SK-N-MC (cell line): Measurements from ENCODE around the gene SCLT1.

Source experiments
- DNase-seq: peaks from one replicate; pipeline ENCODE4 v3.0.0-alpha.2; 2011; ENCODE audit warnings: low read depth, low spot score
- H3K27ac ChIP-seq: fragments of 200-600 bp; sonication (generic); 2 replicates; pipeline ENCODE4 v1.5.1; 2016; ENCODE audit warnings: mixed run types
- H3K36me3 ChIP-seq: fragments of 200-600 bp; sonication (generic); 2 replicates; pipeline ENCODE4 v1.6.1; 2017; ENCODE audit warnings: antibody characterized with exemption, low read length, mixed read lengths; ENCODE audit not compliant: insufficient read depth
- H3K4me3 ChIP-seq: fragments of 200-600 bp; sonication (generic); 2 replicates; pipeline ENCODE4 v1.5.1; 2016
- H3K9ac ChIP-seq: fragments of 200-600 bp; sonication (generic); 2 replicates; pipeline ENCODE4 v1.8.0; 2017; ENCODE audit warnings: mixed run types, mixed read lengths; ENCODE audit not compliant: insufficient read length
- H3K9me3 ChIP-seq: fragments of 200-600 bp; sonication (generic); 2 replicates; pipeline ENCODE4 v1.6.1; 2017; ENCODE audit warnings: low read depth, mild to moderate bottlenecking, antibody characterized with exemption, low read length, moderate library complexity, mixed read lengths
- EZH2 ChIP-seq: fragments of 200-600 bp; sonication (generic); IDR thresholded peaks from one replicate; pipeline ENCODE4 v1.6.1; 2017; ENCODE audit warnings: antibody characterized with exemption
- FOXP2 ChIP-seq: optimal IDR thresholded peaks from 2 replicates; pipeline ENCODE3; 2011; ENCODE audit warnings: mild to moderate bottlenecking, moderate library complexity; ENCODE audit not compliant: insufficient read depth; ENCODE audit errors: extremely low read length, control extremely low read depth
- POLR2AphosphoS5 ChIP-seq: IDR thresholded peaks from 2 replicates; pipeline ENCODE4 v1.6.1; 2012; ENCODE audit warnings: mild to moderate bottlenecking, low read depth, low read length, borderline replicate concordance

Gene SCLT1

GRCh38 chr4:128904821-128905220 is 188.5 kb downstream of the SCLT1 start:
- H3K9me3 ChIP-seq = no peaks in the 10 kb centered on the region
- H3K27ac ChIP-seq = no peak overlapping the region
- TF ChIP-seq EZH2 (no peak), FOXP2 (no peak)
- DNase-seq = no peak
- no peak overlapping the region for H3K4me3 ChIP-seq
- H3K9ac ChIP-seq = no peak overlapping the region
- no peaks in the 10 kb centered on the region for H3K36me3 ChIP-seq

- no peak for DNase-seq
- Histone ChIP-seq H3K27ac (no peak overlapping the region), H3K4me3 (no peak overlapping the region), H3K9me3 (no peaks in the 10 kb centered on the region), H3K9ac (no peak overlapping the region), H3K36me3 (no peaks in the 10 kb centered on the region)
- TF ChIP-seq FOXP2 = no peak
- TF ChIP-seq EZH2 = no peak
- TF ChIP-seq POLR2AphosphoS5 = no peak
Observed at GRCh38 chr4:128880662-128881061, 212.7 kb downstream of the SCLT1 start.

GRCh38 chr4:128879971-128880370 is 213.4 kb downstream of the SCLT1 start:
- H3K4me3 ChIP-seq = no peak overlapping the region
- H3K36me3 ChIP-seq = no peaks in the 10 kb centered on the region
- DNase-seq = no peak
- no peaks in the 10 kb centered on the region for H3K9me3 ChIP-seq
- no peak overlapping the region for H3K27ac ChIP-seq
- H3K9ac ChIP-seq = no peak overlapping the region
- no peak for TF ChIP-seq EZH2
- TF ChIP-seq FOXP2 = no peak
- TF ChIP-seq POLR2AphosphoS5 = no peak

DNA sequence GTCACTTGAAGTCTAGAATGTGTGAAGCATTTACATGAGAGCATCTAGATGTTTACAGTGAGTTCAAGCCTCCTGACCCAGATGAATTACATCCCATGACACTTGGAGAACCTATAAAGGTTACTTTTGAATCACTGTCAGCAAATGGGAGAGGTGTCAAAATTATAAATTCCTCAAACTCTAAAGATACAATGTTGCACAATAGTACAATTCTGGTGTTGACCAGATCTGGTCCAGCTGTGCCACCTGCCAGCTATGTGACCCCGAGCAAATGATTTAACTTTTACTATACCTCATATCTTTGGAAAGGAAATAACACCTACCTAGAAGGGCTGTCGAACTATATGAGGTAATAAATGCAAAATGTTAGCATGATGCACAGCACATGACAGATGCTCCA is 214.1 kb downstream of the SCLT1 start:
- Histone ChIP-seq H3K4me3 (no peak overlapping the region), H3K9ac (no peak overlapping the region), H3K27ac (no peak overlapping the region), H3K9me3 (no peaks in the 10 kb centered on the region), H3K36me3 (no peaks in the 10 kb centered on the region)
- DNase-seq = no peak
- no peak for TF ChIP-seq EZH2
- TF ChIP-seq FOXP2 = no peak
- no peak for TF ChIP-seq POLR2AphosphoS5

DNA sequence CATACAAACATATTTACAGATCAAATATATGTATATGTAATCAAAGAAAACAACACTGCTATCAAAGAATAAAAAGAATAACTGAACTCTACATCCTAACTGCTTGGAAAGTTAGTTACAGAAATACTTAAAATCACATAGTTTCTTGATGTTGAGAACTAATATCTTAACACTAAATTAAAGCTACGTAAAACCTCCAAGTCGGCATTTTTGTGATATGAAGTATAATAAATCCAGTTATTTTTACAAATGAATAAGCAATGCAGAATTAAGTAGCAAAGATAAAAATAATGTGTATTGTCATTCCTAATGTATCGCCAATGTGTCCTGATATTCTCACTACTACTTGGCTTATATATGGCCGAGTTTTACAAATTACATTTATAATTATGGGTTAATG is 215.4 kb downstream of the SCLT1 start:
- TF ChIP-seq POLR2AphosphoS5 = no peak
- Histone ChIP-seq H3K27ac (no peak overlapping the region), H3K36me3 (no peaks in the 10 kb centered on the region), H3K9me3 (no peaks in the 10 kb centered on the region), H3K4me3 (no peak overlapping the region), H3K9ac (no peak overlapping the region)
- DNase-seq = no peak

- TF ChIP-seq EZH2 (no peak), POLR2AphosphoS5 (no peak), FOXP2 (no peak)
Observed at GRCh38 chr4:128876200-128876599, 217.1 kb downstream of the SCLT1 start.

DNA sequence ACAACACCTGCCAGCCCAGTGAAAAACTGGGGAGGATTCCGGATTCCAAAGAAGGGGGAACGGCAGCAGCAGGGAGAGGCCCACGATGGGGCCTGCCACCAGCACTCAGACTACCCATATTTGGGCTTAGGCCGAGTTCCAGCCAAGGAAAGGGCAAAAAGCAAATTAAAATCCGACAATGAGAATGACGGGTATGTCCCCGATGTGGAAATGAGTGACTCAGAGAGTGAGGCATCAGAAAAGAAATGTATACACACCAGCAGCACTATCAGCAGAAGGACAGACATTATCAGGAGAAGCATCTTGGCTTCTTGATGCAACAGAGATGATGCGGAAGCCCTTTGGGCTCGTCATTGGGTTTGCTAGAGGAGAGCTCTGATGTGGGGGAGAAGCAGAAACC is 221.4 kb downstream of the SCLT1 start:
- no peaks in the 10 kb centered on the region for H3K9me3 ChIP-seq
- H3K9ac ChIP-seq = no peak overlapping the region
- DNase-seq = no peak
- H3K27ac ChIP-seq = no peak overlapping the region
- no peak overlapping the region for H3K4me3 ChIP-seq
- peaks cover 30% of the 10 kb centered on the region for H3K36me3 ChIP-seq
- no peak for TF ChIP-seq POLR2AphosphoS5
- no peak for TF ChIP-seq FOXP2

More at GRCh38 chr4:128876200-128876599, 217.1 kb downstream of the SCLT1 start:
- Histone ChIP-seq H3K36me3 (peaks cover 14% of the 10 kb centered on the region), H3K4me3 (no peak overlapping the region), H3K9me3 (no peaks in the 10 kb centered on the region), H3K9ac (no peak overlapping the region), H3K27ac (no peak overlapping the region)
- DNase-seq = no peak

DNA sequence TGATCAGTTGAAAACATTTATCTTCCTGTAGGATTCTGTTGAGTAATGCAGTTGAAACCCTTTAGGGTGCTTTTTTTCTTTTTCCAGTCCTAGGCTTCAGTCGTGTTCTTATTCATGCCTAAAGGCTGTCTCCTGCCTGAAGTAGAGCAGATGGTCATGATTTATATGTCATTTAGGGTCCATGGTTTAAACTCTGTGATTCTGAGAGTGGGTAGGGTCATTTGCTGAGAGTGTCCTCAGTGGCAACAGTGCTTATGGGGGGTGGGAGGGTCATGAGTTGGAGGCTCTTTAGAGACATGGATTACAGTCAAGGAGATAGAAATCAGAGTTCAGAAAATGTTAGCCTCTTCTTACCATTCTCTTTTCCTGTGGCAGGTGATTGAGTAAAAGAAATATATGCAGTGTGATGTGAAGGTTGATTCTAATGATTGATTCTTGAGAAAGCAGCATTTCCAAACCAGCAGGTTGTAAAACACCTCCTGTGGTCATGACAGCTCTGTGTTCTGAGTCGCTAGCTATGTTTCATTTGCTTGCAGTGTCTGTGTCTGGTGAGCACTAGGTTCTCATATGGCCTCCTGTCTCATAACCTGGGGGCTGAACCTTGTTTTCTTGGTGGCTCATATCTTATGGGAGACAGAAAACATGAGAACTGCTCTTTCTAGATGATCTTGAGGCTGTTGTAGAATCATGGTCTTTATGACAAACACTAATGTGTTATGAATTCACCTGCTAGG is 223.4 kb downstream of the SCLT1 start:
- Histone ChIP-seq H3K36me3 (peaks cover 30% of the 10 kb centered on the region), H3K27ac (no peak overlapping the region), H3K4me3 (no peak overlapping the region), H3K9ac (no peak overlapping the region), H3K9me3 (no peaks in the 10 kb centered on the region)
- DNase-seq = no peak
- TF ChIP-seq FOXP2 (no peak), POLR2AphosphoS5 (no peak), EZH2 (no peak)

- no peak overlapping the region for H3K9ac ChIP-seq
- TF ChIP-seq EZH2 (no peak), FOXP2 (no peak), POLR2AphosphoS5 (no peak)
- DNase-seq = no peak
- H3K36me3 ChIP-seq = peaks cover 30% of the 10 kb centered on the region
- H3K9me3 ChIP-seq = no peaks in the 10 kb centered on the region
- H3K4me3 ChIP-seq = no peak overlapping the region
- H3K27ac ChIP-seq = no peak overlapping the region
Observed at GRCh38 chr4:128868758-128869157, 224.6 kb downstream of the SCLT1 start.
